Measurements from ENCODE around the gene TRMT1L.
"Not testable (repeated sequence)": the region's sequence is repeated elsewhere in the genome, so short reads cannot be mapped to it uniquely, and the experiment has no call there.

Gene TRMT1L

GRCh38 chr1:185156854-185157598, at the start of gene TRMT1L, which contains the start of gene SWT1:
TSS of gene TRMT1L (minus strand) at chr1:185156953. CDS start at chr1:185156712, 241 bp downstream.
TSS of gene SWT1 (plus strand) at chr1:185157167. CDS start at chr1:185160842, 3,675 bp downstream.
- DNase-seq (ENCODE audit: low spot score) = peak; percentile 100

GRCh38 chr1:185200889-185201288, 44.1 kb upstream of the TRMT1L start:
- no peak for DNase-seq (ENCODE audit: low spot score)

- DNase-seq (ENCODE audit: low spot score) = not testable (repeated sequence)
Observed at GRCh38 chr1:185198712-185199111, 42.0 kb upstream of the TRMT1L start.

GRCh38 chr1:185193756-185194155, 37.0 kb upstream of the TRMT1L start:
- no peak for DNase-seq (ENCODE audit: low spot score)

- peak; percentile 63 for DNase-seq (ENCODE audit: low spot score)
Observed at GRCh38 chr1:185170291-185170848, 13.6 kb upstream of the TRMT1L start.

- DNase-seq (ENCODE audit: low spot score) = no peak
Observed at GRCh38 chr1:185166106-185166505, 9.4 kb upstream of the TRMT1L start.

- no peak for DNase-seq (ENCODE audit: low spot score)
Observed at GRCh38 chr1:185162491-185162890, 5.7 kb upstream of the TRMT1L start.

- no peak for DNase-seq (ENCODE audit: low spot score)
Observed at GRCh38 chr1:185159966-185160365, 3.2 kb upstream of the TRMT1L start.

- peak; percentile 14 for DNase-seq (ENCODE audit: low spot score)
Observed at GRCh38 chr1:185158800-185159199, 2.0 kb upstream of the TRMT1L start.

GRCh38 chr1:185157599-185158412, 1.1 kb upstream of the TRMT1L start:
- peak; percentile 36 for DNase-seq (ENCODE audit: low spot score)

GRCh38 chr1:185156288-185156853, 382 bp downstream of the TRMT1L start:
- no peak for DNase-seq (ENCODE audit: low spot score)

- DNase-seq (ENCODE audit: low spot score) = no peak
Observed at GRCh38 chr1:185155600-185156287, 1.0 kb downstream of the TRMT1L start.

- no peak for DNase-seq (ENCODE audit: low spot score)
Observed at GRCh38 chr1:185154912-185155513, 1.7 kb downstream of the TRMT1L start.

- no peak for DNase-seq (ENCODE audit: low spot score)
Observed at GRCh38 chr1:185152187-185152767, 4.5 kb downstream of the TRMT1L start.

GRCh38 chr1:185151215-185151614, 5.5 kb downstream of the TRMT1L start:
- no peak for DNase-seq (ENCODE audit: low spot score)

GRCh38 chr1:185144233-185144632, 12.5 kb downstream of the TRMT1L start:
- DNase-seq (ENCODE audit: low spot score) = no peak

- DNase-seq (ENCODE audit: low spot score) = no peak
Observed at GRCh38 chr1:185139246-185139645, 17.5 kb downstream of the TRMT1L start.

- DNase-seq (ENCODE audit: low spot score) = no peak
Observed at GRCh38 chr1:185137896-185138545, 18.7 kb downstream of the TRMT1L start.

- no peak for DNase-seq (ENCODE audit: low spot score)
Observed at GRCh38 chr1:185132534-185132933, 24.2 kb downstream of the TRMT1L start.

GRCh38 chr1:185129708-185130107, 27.0 kb downstream of the TRMT1L start:
- no peak for DNase-seq (ENCODE audit: low spot score)
